Measurements from ENCODE around the gene FAM217B. TPM values are rescaled to one million over a fixed set of nuclear protein-coding genes. Genes with fewer than 3 reads are reported as not detected.

The FAM217B gene
- total RNA-seq, 1 donor from 2014 or later: 11.4 TPM

GRCh38 chr20:59977086-59977485 lies 36.9 kb downstream of the FAM217B start:
- TF ChIP-seq, protein P1, sequence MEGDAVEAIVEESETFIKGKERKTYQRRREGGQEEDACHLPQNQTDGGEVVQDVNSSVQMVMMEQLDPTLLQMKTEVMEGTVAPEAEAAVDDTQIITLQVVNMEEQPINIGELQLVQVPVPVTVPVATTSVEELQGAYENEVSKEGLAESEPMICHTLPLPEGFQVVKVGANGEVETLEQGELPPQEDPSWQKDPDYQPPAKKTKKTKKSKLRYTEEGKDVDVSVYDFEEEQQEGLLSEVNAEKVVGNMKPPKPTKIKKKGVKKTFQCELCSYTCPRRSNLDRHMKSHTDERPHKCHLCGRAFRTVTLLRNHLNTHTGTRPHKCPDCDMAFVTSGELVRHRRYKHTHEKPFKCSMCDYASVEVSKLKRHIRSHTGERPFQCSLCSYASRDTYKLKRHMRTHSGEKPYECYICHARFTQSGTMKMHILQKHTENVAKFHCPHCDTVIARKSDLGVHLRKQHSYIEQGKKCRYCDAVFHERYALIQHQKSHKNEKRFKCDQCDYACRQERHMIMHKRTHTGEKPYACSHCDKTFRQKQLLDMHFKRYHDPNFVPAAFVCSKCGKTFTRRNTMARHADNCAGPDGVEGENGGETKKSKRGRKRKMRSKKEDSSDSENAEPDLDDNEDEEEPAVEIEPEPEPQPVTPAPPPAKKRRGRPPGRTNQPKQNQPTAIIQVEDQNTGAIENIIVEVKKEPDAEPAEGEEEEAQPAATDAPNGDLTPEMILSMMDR (IDR thresholded peaks at IDR 0.05; ENCODE audit: unreplicated experiment): no peak

GRCh38 chr20:59983076-59983475 lies 42.9 kb downstream of the FAM217B start:
- H3K4me1 Mint-ChIP-seq (ENCODE audit: unreplicated experiment): no peaks in the 10 kb centered on the region
- no peaks in the 10 kb centered on the region for H3K27me3 Mint-ChIP-seq (ENCODE audit: unreplicated experiment)
- no peaks in the 10 kb centered on the region for H3K36me3 Mint-ChIP-seq (ENCODE audit: low read depth, unreplicated experiment)
- H3K27ac Mint-ChIP-seq (ENCODE audit: unreplicated experiment): no peak overlapping the region
- DNase-seq (ENCODE audit: low spot score): no peak
- TF ChIP-seq, protein P1 (IDR thresholded peaks at IDR 0.05; ENCODE audit: unreplicated experiment): no peak
- H3K9me3 Mint-ChIP-seq (ENCODE audit: unreplicated experiment): no peaks in the 10 kb centered on the region
- no peak overlapping the region for H3K4me3 Mint-ChIP-seq (ENCODE audit: unreplicated experiment)

More at GRCh38 chr20:59977086-59977485, 36.9 kb downstream of the FAM217B start:
- Mint-ChIP-seq H3K27me3 (ENCODE audit: unreplicated experiment) (peaks cover 2% of the 10 kb centered on the region), H3K9me3 (ENCODE audit: unreplicated experiment) (no peaks in the 10 kb centered on the region), H3K36me3 (ENCODE audit: low read depth, unreplicated experiment) (no peaks in the 10 kb centered on the region), H3K4me3 (ENCODE audit: unreplicated experiment) (no peak overlapping the region), H3K27ac (ENCODE audit: unreplicated experiment) (no peak overlapping the region), H3K4me1 (ENCODE audit: unreplicated experiment) (no peaks in the 10 kb centered on the region)
- DNase-seq (ENCODE audit: low spot score): no peak

GRCh38 chr20:59984541-59984940 lies 44.4 kb downstream of the FAM217B start:
- Mint-ChIP-seq H3K4me3 (ENCODE audit: unreplicated experiment) (no peak overlapping the region), H3K27me3 (ENCODE audit: unreplicated experiment) (no peaks in the 10 kb centered on the region), H3K27ac (ENCODE audit: unreplicated experiment) (no peak overlapping the region), H3K4me1 (ENCODE audit: unreplicated experiment) (peaks cover 2% of the 10 kb centered on the region), H3K36me3 (ENCODE audit: low read depth, unreplicated experiment) (no peaks in the 10 kb centered on the region), H3K9me3 (ENCODE audit: unreplicated experiment) (no peaks in the 10 kb centered on the region)
- no peak for DNase-seq (ENCODE audit: low spot score)
- TF ChIP-seq, protein P1 (IDR thresholded peaks at IDR 0.05; ENCODE audit: unreplicated experiment): no peak

- H3K27me3 Mint-ChIP-seq (ENCODE audit: unreplicated experiment): no peaks in the 10 kb centered on the region
- no peaks in the 10 kb centered on the region for H3K36me3 Mint-ChIP-seq (ENCODE audit: low read depth, unreplicated experiment)
- TF ChIP-seq, protein P1 (IDR thresholded peaks at IDR 0.05; ENCODE audit: unreplicated experiment): no peak
- no peak overlapping the region for H3K4me3 Mint-ChIP-seq (ENCODE audit: unreplicated experiment)
- H3K27ac Mint-ChIP-seq (ENCODE audit: unreplicated experiment): no peak overlapping the region
- DNase-seq (ENCODE audit: low spot score): no peak
- H3K4me1 Mint-ChIP-seq (ENCODE audit: unreplicated experiment): peaks cover 2% of the 10 kb centered on the region
- no peaks in the 10 kb centered on the region for H3K9me3 Mint-ChIP-seq (ENCODE audit: unreplicated experiment)
Observed at GRCh38 chr20:59985164-59985563, 45.0 kb downstream of the FAM217B start.

DNA sequence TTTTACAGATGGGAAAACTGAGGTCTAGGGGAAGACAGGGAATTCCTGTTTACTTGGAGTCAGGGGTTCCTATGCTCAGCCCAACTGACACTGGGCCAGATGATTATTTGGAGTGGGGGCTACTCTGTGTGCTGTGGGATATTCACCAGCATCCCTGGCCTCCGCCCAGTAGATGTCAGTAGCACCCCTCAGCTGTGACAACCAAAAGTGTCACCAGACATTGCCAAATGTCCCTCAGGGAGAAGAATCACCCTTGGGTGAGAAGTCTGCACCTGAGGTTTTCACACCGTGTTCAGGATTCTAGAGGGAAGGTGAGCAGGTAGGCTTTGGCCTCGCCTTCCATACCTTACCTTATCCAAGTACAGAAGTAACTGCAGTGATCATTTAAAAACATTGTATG lies 45.7 kb downstream of the FAM217B start:
- Mint-ChIP-seq H3K36me3 (ENCODE audit: low read depth, unreplicated experiment) (no peaks in the 10 kb centered on the region), H3K4me1 (ENCODE audit: unreplicated experiment) (peaks cover 2% of the 10 kb centered on the region), H3K9me3 (ENCODE audit: unreplicated experiment) (no peaks in the 10 kb centered on the region), H3K4me3 (ENCODE audit: unreplicated experiment) (no peak overlapping the region), H3K27ac (ENCODE audit: unreplicated experiment) (no peak overlapping the region), H3K27me3 (ENCODE audit: unreplicated experiment) (no peaks in the 10 kb centered on the region)
- no peak for DNase-seq (ENCODE audit: low spot score)
- TF ChIP-seq, protein P1 (IDR thresholded peaks at IDR 0.05; ENCODE audit: unreplicated experiment): no peak
